Inferior parietal cortex (tissue), 1 donor: ENCODE measurements around the gene POLE.

Experiments used
- DNase-seq: peaks from one replicate; pipeline ENCODE4 v3.0.0-alpha.2; 2016; ENCODE audit errors: extremely low spot score

The POLE gene

GRCh38 chr12:132686825-132687210 lies 324 bp downstream of the POLE start:
- DNase-seq, result no peak

GRCh38 chr12:132685400-132685799 lies 1.7 kb downstream of the POLE start:
- no peak for DNase-seq

GRCh38 chr12:132677492-132677891 lies 9.7 kb downstream of the POLE start:
- no peak for DNase-seq

GRCh38 chr12:132675757-132676432 lies 11.2 kb downstream of the POLE start:
- no peak for DNase-seq

- DNase-seq, result no peak
Observed at GRCh38 chr12:132674561-132674960, 12.6 kb downstream of the POLE start.

DNA sequence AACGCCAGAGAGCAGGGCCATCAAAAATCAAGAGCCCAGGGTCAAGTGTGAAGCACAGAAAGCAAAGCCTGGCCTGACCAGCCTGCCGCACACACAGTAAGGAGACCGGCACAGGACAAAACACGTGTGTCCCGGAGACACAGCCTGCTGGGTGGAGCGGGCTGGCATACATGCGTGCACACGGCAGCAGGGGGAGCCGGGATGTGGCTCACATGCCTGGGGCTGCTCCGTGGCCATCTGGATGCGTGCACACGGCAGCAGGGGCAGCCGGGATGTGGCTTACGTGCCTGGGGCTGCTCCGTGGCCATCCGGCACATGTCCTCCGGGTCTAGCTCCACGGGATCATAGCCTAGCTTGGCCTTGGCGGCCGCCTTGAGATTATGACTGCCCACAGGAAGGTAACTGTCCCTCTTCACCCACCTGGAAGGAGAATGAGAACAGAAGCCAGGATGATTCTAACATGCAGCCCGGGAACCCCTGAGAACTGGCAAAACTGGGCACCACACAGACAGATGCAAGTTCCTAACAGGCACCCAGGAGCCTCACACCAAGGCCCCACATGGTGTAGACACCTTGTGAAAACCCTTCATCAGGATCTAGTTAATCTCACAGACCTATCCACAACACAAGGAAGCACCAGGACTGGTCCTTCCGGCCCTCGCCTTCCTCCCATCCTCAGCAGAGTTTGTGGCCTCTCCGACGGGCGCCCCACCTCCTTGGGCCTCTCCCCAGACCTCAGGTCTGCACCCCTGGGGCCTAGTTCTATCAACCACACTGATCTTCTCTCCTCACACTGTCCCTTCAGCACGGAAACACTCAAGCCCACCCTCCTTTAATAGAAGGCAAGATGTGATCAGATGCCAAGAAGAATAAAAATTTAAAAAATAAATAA lies 13.6 kb downstream of the POLE start:
- DNase-seq, result no peak

- no peak for DNase-seq
Observed at GRCh38 chr12:132672678-132673077, 14.5 kb downstream of the POLE start.

DNA sequence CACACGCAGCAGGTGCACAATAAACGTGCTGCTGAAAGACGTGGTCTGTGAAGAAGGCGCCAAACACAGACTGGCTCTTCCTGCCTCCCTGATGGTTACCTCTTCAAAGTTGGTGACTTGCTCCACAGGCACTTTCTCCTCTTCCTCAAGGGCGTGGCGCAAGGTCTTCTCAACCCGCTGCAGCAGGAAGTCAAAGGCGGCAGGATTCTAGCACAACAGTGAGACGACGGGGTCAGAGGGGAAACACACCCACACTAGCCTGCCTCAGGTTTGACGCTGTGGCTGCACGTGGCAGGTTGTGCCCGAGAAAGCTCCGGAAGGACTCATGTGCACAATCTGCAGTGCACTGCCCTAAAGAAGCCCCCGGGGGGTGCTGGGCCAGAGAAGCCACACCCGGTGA lies 15.0 kb downstream of the POLE start:
- no peak for DNase-seq

DNA sequence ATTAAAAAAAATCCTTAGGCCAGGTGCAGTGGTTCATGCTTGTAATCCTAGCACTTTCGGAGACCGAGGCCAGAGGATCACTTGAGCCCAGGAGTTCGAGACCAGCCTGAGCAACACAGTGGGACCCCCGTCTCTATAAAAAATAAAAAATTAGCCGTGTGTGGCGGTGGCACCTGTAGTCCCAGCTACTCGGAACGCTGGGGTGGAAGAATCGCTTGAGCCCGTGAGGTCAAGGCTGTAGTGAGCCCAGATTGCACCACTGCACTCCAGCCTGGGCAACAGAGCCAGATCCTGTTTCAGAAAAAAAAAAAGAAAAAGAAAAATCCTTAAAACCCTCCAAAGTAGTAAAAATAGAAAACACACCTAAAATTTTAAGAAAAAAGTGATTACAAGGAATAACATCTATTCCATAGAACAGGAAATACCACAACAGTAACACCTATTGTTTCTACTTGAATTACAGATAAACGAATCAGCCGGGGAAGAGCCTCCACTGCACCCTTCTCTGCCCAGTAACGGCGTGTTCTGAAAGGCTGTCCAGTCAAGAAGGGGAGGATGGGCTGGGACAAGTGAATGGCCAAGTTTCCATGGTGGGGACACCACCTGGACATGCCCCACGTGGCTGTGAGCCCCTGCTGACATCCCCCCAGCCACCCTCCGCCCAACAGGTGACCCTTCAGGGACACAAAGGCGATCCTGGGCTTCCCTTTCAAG lies 17.8 kb downstream of the POLE start:
- DNase-seq, result no peak

DNA sequence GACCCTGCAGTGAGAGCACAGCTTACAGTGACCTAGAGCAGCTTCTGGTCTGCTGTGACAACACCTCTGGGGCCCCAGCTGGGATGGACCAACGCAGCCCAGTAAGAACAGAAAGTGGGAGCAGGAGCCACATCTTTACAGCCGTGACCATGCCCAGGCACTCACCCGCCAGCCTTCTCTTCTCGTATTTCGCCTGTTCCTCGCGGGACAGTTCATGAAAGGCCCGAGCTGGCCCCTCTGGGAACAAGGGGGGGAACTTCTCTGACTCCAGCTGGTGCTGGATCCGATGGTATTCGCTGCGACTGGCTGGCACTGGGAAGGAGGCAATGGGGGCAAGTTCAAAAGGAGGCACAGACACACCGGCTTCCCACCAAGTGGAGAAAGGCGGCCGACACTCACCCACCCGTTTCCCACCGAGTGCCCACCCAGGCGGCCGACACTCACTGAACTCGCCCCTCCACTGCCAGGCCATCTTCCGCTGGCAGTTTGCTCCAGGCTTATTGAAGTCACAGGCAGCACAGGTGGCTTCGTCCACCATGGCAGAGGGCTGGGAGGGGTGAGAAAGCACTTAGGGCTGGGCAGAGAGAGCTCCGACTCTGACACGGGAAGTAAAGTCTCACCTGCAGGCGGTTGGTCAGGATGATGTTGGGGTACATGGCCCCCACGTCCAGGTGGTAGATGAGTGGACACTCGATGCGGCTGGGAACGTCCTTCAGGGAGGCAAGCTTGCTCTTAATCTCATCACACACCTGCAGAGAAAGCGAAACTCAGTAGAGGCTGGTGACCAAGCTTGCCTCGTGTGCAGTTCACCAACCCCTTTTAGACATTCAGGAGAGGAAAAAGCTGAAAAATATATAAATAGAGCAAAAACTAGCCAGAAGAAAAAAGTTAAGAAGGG lies 18.7 kb downstream of the POLE start:
- DNase-seq, result no peak

DNA sequence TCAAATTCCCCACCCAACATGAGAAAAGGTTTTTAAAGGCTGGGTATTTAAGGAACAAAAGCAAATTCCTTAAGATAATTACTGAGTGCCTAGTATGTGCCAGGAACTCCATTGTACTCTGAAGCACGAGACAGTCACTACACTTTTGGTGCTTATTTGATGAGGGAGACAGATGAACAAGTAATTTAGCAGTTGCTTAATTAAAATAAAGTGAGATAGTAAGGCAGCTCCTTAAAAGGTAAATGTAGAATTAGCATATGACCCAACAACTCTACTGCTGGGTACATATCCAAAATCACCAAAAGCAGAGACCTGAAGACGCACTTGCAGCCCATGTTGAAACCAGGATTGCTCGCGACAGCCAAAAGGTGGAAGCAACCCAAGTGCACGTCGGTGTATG lies 21.3 kb downstream of the POLE start:
- DNase-seq, result no peak

DNA sequence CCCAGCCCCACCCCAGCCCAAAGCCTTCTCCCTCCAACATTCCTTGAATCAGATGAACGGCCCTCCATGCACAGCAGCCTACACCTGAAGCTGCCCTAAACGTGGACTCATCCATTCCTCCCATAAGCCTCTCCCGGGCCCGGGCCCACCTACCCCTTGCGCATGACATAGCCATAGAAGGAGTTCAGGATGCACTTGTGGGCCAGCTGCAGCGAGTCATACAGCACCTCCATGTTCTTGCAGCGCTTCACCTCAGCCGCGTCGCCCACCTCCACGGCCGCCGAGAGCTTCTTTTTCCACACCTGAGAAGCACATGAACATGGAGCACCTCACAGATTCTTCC lies 22.0 kb downstream of the POLE start:
- no peak for DNase-seq

GRCh38 chr12:132664206-132665148 lies 22.7 kb downstream of the POLE start:
- DNase-seq, result no peak

DNA sequence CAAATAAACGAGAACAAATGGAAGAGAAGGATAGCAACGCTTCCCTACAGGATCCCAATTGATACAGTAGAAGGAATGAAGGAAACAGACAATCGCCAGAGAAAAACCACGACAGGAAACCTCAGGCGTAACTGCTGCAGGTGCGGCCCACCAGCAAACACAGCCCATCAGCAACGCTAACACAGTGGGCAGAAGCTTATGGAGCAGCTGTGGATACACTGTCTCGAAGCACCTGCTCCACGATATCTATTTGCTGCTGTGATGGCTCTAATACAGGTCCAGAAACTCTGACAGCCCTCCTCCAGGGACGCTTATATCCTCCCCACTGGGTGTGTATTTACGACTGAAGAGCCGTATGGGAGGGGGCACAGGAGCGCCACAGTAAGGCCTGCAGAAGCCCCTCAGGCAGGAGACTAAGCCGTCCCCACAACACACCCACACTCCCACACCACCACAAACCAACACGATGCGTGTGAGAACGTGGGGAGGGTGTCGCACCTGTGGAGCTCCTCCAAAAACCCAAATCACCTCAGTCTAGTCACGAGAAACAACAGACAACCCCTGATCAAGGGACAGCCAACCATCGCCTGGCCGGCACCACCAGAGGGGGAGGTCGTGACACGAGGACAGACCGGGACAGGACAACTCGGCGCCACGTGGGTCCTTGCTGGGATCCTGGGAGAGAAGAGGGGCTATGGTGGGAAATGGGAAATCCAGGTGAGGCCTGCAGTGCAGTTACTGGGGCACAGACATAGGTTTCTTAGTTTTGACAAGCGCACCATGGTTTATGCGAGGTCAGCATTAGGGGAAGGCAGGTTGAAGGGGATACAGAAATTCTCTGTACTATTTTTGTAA lies 24.0 kb downstream of the POLE start:
- no peak for DNase-seq

GRCh38 chr12:132661972-132662371 lies 25.2 kb downstream of the POLE start:
- DNase-seq, result no peak

DNA sequence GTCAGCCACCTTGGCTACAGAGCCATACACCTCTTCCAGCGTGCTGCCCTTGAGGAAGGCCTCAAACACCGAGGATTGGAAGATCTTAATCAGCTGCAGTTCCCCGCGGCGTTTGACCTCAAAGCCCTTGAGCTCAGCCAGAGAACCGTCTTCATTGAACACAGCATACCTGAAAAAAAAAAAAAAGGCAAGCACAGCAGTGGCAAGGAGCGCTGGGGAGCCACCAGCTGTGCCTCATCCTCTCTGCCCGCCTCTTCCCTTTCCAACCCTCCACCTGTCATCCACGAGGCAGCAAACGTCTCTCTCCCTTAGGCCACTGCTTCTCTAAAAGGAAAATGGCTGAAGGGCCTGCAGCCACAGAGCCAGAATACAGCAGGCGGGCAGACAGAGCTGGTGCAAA lies 26.1 kb downstream of the POLE start:
- DNase-seq, result no peak

DNA sequence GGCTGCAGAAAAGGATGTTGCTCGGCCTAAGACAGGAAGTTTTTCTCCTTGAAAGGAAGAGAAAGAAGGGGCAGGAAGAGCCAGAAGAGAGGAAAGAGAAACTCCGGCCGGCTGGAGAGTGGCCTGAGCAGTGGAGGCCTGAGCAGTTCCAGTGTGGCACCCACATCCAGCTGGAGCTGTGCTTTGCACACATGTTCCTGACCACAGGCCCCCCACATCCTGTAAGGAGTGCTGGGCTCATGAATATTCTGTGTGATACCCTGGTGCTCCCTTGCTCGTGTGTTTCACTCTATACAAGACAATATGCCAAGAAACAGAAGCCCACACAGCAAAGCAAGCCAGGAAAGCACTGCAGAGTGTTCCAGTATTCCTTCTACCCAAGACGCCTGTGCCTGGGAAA lies 27.1 kb downstream of the POLE start:
- DNase-seq, result no peak

DNA sequence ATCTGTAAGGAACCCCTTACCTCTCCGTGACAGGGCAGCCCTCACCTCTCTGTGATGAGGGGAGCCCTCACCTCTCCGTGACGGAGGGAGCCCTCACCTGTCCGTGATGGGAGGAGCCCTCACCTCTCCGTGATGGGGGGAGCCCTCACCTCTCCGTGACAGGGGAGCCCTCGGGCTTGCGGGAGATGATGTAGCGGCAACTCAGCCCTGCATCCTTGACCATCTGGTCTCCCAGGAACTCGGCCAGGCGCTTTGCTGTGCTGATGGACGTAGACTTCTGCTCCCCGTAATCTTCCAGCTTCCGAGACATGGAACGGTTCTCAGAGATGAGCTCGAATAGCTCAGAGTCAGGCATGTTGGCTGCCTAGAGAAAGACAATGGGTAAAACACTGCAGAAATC lies 28.0 kb downstream of the POLE start:
- no peak for DNase-seq

DNA sequence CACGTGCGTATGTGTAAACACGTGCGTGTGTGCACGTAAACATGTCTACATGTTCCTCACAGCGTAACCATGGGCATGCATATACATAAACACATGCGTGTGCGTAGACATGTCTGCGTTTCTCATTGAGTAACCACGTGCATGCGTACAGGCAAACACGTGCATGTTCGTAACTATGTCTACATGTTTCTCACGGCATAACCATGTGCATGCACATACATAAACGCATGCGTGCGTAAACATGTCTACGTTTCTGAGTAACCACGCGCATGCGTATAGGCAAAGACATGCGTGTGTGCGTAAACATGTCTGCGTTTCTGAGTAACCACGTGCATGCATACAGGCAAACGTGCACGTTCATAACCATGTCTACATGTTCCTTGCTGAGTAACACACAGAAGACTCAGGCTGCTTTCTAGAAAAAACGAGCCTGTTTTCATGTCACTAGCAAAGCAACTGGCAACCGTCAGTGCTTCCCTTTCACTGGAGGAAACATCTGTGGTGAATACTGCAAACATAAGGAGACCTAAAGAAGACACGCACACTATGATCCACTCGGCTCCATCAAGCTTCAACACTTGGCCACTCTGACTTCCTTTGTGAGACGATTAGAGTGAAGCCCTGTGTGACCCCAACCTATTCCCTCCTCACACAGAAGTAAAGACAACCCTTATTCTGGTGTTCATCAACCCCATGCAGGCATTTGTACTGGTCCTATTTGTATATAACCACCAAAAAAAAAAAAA lies 28.8 kb downstream of the POLE start:
- no peak for DNase-seq
